Neural crest cell (in vitro differentiated cells): ENCODE results near the gene C19orf25. TPM values are rescaled to one million over a fixed set of nuclear protein-coding genes. Genes with fewer than 3 reads are reported as not detected.
A peak's percentile ranks its signal among the peaks of the same experiment; 100 is the strongest.

Experiments used
- DNase-seq: peaks from one replicate; pipeline ENCODE4 v3.0.0; 2021; ENCODE audit warnings: low read depth, mixed read lengths, low spot score
- H3K27ac Mint-ChIP-seq: one replicate; pipeline ENCODE4 v1.8.0; 2021; ENCODE audit warnings: mild to moderate bottlenecking, mixed read lengths; ENCODE audit not compliant: unreplicated experiment
- H3K27me3 Mint-ChIP-seq: 2 replicates; pipeline ENCODE4 v1.8.0; 2021; ENCODE audit warnings: low read depth, mild to moderate bottlenecking, mixed read lengths
- H3K36me3 Mint-ChIP-seq: 2 replicates; pipeline ENCODE4 v1.8.0; 2021; ENCODE audit warnings: low read depth, mild to moderate bottlenecking, mixed read lengths
- H3K4me1 Mint-ChIP-seq: 2 replicates; pipeline ENCODE4 v1.8.0; 2021; ENCODE audit warnings: mixed read lengths
- H3K4me3 Mint-ChIP-seq: one replicate; pipeline ENCODE4 v1.8.0; 2021; ENCODE audit warnings: mild to moderate bottlenecking, mixed read lengths
- H3K9me3 Mint-ChIP-seq: 2 replicates; pipeline ENCODE4 v1.8.0; 2021; ENCODE audit warnings: mixed read lengths
- total RNA-seq: library from RNA; stranded (reverse); gene quantifications from 2 replicates; pipeline ENCODE4 v1.2.1, GENCODE V29; 2021
- TF ChIP-seq, protein P1 (sequence below): fragments of 200-600 bp; sonication (generic); conservative IDR thresholded peaks from 2 replicates; pipeline ENCODE4 v1.5.0; 2021; ENCODE audit warnings: antibody characterized with exemption, mild to moderate bottlenecking

The C19orf25 gene
- total RNA-seq, 1 donor from 2014 or later = 41.5 TPM

DNA sequence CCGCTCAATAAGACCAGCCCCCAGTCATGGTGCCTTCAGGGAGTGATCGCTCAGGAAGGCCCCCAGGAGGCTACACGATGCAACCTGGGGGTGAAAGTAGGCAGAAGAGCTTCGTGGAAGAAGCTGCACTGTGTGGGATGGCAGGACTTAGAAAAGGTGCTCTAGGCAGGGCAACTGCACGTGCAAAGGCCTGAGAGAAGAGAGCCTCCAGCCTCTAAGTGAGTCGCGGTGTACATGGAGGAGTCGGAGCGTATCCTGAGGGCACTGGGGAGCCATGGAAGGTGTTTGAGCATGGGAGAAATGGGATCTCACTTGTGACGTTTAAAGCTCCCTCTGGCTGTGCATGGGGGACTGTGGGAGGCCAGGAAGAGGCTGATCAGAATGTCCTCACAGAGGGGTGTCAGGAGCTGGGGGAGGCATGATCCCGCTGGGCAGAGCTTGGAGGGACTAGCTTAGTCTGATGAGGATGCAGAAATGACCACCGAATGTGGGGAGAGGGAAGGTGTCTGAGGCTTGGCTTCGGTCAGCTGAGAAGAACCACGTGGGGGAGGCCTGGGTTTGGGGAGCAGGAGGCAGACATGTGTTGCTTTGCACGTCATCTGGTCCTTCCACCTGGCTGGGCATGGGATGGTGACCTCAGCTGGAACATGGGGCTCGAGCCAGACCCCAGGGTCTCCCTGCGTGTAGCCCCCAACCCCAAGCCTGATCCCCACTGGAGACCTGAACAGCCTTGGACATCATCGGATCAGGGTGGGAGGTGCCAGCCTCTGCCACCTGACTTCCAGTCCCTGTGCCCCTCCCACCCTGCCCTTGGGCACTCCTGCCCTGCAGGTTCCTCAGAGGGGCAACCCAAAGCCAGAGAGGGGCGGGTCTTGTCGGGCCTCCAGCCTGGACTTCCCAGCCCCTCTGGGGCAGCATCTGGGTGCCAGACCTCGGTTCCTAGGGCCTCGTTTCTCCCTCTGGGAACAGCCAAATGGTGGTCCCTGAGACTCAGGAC is 28.0 kb downstream of the C19orf25 start:
- Mint-ChIP-seq H3K9me3 (no peaks in the 10 kb centered on the region), H3K27me3 (peaks cover 58% of the 10 kb centered on the region), H3K36me3 (peaks cover 3% of the 10 kb centered on the region), H3K4me1 (peaks cover 34% of the 10 kb centered on the region), H3K27ac (peak overlapping the region; percentile 89), H3K4me3 (peak overlapping the region; percentile 89)
- DNase-seq = no peak
- TF ChIP-seq, protein P1, sequence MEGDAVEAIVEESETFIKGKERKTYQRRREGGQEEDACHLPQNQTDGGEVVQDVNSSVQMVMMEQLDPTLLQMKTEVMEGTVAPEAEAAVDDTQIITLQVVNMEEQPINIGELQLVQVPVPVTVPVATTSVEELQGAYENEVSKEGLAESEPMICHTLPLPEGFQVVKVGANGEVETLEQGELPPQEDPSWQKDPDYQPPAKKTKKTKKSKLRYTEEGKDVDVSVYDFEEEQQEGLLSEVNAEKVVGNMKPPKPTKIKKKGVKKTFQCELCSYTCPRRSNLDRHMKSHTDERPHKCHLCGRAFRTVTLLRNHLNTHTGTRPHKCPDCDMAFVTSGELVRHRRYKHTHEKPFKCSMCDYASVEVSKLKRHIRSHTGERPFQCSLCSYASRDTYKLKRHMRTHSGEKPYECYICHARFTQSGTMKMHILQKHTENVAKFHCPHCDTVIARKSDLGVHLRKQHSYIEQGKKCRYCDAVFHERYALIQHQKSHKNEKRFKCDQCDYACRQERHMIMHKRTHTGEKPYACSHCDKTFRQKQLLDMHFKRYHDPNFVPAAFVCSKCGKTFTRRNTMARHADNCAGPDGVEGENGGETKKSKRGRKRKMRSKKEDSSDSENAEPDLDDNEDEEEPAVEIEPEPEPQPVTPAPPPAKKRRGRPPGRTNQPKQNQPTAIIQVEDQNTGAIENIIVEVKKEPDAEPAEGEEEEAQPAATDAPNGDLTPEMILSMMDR = no peak

DNA sequence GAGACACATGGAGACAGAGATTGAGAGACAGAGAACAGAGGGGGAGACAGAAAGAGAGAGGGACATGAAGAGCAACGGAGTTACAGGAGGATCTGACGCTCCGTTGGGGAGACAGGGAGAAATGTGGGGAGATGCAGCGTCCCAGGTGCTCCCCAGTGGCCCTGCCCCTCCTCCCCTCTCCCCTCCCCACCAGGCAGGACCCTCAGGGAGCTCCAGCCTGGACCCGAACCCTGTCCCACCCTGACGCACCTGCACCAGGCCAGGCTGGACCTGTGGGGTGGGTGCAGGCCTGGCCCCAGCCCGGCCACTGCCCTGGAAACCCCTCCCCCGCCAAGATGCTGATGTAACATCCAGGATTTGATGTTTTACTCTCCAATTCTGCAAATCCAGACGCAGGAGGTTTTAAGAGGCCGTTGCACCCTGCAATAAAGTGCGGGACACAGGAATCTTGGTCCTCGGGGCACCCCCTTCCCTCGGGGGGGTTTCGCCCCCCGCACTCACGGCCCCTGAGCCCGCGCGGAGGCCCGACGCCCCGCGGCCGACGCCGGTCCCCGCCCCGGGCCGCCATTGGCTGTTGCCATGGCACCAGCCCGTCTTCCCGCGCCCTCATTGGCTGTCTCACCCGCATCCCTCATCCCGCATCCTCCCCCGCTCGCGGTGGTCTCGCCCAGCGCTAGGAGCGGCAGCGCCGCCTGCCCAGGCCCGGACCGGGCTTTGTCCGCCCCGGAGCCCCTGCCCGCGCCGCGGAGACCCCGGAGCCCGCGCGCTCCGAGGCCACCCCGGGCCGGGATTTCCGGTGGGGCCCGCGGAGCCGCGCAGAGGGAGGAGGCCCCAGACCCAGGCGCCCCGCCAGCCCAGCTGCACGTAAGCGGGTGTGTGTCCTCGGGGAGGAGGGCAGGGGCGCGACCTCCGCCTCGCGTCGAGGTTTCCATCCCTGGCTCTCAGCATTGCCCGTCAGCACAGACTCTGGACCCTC is 29.3 kb downstream of the C19orf25 start, which contains the start of gene APC2:
TSS of gene APC2 (plus strand) at position 655 of the 976 bp plus-strand sequence. CDS start 2,881 bp downstream, outside the sequence.
- H3K27ac Mint-ChIP-seq = peak within 1 kb of the TSS; percentile 83
- no peaks in the 10 kb centered on the region for H3K9me3 Mint-ChIP-seq
- peaks cover 34% of the 10 kb centered on the region for H3K4me1 Mint-ChIP-seq
- H3K4me3 Mint-ChIP-seq = peak within 1 kb of the TSS; percentile 85
- peak; percentile 75 for DNase-seq
- TF ChIP-seq, protein P1 = no peak
- H3K36me3 Mint-ChIP-seq = no peaks in the 10 kb centered on the region
- H3K27me3 Mint-ChIP-seq = peaks cover 57% of the 10 kb centered on the region

DNA sequence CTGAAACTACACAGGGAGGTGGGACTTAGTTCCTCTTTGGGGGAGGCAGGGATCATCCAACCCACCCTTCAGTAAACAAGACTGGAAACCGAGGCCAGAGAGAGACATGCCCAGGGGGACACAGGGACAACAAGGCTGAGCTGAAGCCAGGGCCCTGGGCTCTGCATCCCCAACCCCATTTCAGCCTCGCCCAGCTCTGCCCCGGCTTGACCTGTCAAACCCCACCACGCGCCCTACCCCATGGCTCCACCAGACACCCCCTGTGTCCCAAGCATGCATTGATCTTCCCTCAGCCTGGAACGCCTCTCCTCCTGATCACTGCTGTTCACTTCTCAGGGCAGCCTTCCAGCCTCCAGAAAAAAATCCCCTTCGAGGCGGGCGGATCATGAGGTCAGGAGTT is 31.1 kb downstream of the C19orf25 start:
- DNase-seq = no peak
- TF ChIP-seq, protein P1 = no peak
- H3K4me1 Mint-ChIP-seq = peaks cover 28% of the 10 kb centered on the region
- H3K27ac Mint-ChIP-seq = peak overlapping the region; percentile 83
- peaks cover 57% of the 10 kb centered on the region for H3K27me3 Mint-ChIP-seq
- no peaks in the 10 kb centered on the region for H3K9me3 Mint-ChIP-seq
- H3K4me3 Mint-ChIP-seq = peak overlapping the region; percentile 85
- no peaks in the 10 kb centered on the region for H3K36me3 Mint-ChIP-seq

DNA sequence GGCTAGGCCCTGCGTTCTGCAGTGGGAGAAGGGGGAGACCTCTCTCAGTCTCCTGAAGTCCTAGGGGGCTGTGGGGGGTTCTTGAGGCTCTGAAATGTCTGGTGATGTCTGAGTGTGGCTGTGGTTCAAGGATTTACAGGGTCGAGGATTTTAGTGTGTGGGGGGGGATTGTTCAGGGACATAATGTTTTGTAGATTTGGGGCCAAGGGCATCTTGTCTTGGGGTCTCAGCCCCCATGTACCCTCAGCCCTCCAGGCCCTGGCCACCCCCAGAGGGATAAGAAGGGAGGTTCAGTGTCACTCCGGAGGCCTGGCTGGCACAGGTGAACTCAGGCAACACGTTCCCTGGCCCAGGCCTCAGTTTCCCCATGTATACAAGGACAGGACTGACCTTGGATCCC is 31.5 kb downstream of the C19orf25 start:
- no peak for DNase-seq
- Mint-ChIP-seq H3K4me1 (peaks cover 31% of the 10 kb centered on the region), H3K9me3 (no peaks in the 10 kb centered on the region), H3K27me3 (peaks cover 60% of the 10 kb centered on the region), H3K36me3 (peaks cover 3% of the 10 kb centered on the region), H3K4me3 (peak overlapping the region; percentile 85), H3K27ac (peak overlapping the region; percentile 50)
- TF ChIP-seq, protein P1 = no peak
